ENCODE data around the gene ADGRD1.

ADGRD1 gene

DNA sequence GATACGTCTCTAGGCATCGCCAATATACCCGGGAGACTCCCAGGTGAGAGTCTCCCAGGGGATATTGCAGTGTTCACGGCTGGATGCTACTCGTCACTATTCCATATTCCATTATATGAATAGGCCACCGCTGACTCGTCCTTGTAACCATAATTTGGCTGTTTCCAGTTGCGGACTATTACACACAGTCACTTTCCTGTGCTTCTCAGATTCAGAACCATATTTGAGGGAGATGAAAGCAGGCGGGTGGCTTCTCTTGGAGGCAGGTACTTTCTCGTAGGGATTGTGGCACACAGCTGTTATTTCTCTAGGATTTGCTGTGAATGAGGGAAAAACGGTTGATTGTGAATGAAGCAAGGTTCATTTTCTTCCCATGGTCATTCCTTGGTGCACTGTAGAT lies 73.0 kb downstream of the ADGRD1 start:
- TF ChIP-seq, protein P1, sequence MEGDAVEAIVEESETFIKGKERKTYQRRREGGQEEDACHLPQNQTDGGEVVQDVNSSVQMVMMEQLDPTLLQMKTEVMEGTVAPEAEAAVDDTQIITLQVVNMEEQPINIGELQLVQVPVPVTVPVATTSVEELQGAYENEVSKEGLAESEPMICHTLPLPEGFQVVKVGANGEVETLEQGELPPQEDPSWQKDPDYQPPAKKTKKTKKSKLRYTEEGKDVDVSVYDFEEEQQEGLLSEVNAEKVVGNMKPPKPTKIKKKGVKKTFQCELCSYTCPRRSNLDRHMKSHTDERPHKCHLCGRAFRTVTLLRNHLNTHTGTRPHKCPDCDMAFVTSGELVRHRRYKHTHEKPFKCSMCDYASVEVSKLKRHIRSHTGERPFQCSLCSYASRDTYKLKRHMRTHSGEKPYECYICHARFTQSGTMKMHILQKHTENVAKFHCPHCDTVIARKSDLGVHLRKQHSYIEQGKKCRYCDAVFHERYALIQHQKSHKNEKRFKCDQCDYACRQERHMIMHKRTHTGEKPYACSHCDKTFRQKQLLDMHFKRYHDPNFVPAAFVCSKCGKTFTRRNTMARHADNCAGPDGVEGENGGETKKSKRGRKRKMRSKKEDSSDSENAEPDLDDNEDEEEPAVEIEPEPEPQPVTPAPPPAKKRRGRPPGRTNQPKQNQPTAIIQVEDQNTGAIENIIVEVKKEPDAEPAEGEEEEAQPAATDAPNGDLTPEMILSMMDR (IDR thresholded peaks at IDR 0.05; ENCODE audit: low read depth, low read length): no peak
- DNase-seq (ENCODE audit: extremely low read depth, low read depth): no peak

DNA sequence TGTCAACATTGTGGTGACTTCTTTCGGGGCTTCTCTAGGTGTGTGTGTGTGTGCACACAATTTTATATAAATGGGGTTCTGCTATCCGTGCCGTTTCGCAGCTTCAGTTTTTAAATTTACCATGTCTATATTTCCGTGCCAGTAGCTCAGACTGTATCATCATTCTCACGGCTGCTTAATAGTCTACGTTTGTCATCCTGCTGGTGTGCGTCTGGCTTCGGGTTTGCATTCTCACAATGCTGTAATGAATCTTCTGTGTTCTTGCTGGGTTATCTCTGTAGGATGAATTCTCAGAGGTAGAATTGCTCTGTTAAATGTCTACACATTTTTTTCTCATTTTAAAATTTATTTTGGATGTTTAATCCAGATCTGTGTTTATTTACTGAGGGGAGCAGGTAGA lies 73.6 kb downstream of the ADGRD1 start:
- no peak for DNase-seq (ENCODE audit: extremely low read depth, low read depth)
- TF ChIP-seq, protein P1 (IDR thresholded peaks at IDR 0.05; ENCODE audit: low read depth, low read length): no peak

DNA sequence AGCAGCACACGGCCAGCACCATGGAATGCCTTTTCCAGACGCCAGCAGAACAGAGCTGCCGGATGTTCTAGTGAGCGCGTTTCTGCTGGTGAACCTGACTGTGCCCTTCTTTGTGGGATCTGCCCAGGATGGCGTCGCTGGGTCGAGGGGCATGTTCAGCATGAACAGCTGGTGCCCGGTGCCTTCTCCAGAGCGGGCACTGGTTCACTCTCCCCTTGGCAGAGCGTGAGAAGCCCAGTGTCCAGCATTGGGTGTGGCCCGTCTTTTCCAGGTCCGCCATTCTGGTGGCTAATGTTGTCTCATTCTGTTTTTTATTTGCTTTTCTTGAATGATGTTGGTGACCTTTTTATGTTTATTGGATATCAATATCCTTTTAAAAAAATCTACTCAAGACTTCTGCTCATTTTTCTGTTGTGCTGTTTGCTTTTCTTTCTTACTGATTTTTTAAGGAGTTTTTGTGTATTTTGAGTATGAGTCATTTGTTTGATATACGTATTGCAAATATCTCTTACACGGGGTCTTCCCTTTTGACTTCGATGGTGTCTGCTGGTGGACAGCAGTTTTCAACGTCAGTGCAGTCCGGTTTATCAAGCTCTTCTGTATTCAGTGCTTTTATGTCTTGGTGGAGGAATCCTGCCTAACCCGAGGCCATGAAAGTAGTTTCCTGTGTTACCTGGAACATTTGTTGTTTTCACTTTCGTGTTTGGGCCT lies 74.3 kb downstream of the ADGRD1 start:
- TF ChIP-seq, protein P1 (IDR thresholded peaks at IDR 0.05; ENCODE audit: low read depth, low read length): no peak
- DNase-seq (ENCODE audit: extremely low read depth, low read depth): no peak

DNA sequence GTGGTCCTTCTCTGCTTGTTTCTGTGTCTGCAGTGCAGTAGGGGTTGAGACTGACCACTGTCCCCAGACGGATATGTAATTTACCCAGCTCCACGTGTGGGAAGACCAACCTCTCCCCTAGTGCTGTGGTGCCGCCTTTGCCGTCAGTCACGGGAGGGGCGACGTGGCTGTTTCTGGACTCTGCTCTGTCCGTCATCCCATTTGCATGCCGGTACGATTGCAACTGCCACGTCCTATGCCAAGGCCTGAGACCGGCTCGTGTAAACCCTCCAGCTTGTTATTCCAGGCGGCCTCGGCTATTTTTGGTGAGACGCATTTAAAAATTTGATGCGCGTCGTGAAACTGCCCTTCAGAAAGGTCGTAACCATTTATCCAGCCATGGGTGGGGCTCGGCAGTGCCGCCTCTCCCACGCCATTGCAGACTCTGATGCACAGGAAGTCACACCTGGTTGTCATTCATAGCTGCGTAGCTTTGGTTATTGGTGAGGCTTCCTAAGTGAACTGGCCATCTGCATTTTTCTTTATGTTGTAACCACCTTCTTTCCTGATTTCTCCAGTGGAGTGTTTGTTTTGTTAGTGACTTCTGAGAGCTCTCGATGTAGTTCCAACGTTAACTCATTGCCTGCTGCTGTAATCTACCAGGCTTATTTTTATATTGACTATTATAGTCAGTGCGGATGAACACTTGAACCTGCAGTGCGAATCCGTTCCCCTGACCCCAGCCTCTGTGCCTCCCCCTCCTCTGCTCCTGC lies 75.1 kb downstream of the ADGRD1 start:
- TF ChIP-seq, protein P1 (IDR thresholded peaks at IDR 0.05; ENCODE audit: low read depth, low read length): no peak
- no peak for DNase-seq (ENCODE audit: extremely low read depth, low read depth)

DNA sequence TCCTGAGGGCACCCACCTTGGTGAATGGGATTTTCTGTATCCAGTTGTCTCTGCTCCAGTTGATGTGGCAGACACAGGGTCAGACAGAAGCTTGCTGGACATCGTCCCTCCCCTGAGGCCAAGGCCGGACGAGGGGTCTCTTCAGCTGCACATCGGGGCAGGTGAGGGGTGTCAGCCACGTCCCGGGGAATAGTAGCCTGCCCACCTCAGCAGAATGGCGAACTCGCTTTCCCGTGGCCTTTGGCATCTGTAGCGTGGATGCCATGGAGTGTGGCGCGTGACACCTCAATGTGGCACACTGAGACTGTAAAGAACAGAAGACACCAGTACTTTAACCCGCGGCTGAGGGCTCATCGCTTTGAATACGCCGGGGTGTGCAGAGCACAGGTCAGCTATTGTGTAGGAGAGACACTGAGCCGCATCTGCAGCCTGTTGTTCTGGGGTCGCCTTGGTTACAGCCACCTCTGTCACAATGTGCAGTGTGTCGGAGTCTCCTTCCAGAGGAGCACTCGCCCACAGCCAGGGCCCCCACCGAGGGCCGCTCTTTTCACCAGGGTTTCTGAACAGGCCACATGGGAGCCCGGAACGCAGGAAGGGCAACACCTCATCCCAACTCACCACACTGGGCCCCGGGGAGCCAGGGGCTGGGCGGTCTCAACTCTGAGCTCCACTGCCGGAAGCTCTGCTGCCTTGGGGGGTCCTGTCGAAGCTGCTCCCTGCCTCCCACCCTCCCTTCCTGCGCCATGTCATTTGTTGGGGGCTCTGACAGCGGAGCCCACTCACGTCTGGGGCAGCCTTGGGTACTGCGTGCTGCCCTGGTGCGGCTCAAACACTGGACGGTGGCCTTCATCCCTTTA lies 77.0 kb downstream of the ADGRD1 start:
- TF ChIP-seq, protein P1 (IDR thresholded peaks at IDR 0.05; ENCODE audit: low read depth, low read length): no peak
- no peak for DNase-seq (ENCODE audit: extremely low read depth, low read depth)

DNA sequence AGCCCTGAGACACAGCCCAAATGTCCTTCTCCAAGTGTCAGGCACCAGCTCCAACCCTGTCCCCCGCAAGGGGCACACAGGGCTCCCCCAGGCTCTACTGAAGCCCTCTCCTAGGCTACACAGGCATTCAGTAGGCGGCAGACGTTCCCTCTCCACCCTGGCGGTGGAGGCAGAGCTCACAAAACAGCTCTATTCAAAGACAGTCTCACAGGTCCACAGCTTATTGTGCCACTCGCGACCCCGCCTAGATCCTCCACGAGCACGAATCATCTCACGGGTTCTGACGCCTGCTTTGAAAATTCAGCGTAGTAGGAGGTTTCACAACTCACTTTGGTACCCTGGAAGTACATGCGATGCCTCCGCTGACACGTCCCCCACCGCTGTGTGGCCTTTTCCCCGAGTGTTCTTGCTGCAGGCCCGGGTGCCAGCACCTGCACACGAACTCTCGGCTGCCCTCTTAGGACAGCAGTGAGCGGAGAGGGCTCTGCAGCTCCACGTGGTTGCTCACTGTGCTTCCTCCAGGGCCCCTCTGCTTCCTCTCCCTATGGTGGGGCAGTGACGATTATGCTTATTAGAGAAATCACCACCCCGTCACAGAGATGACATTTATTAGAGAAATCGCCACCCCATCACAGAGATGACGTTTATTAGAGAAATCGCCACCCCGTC lies 78.5 kb downstream of the ADGRD1 start:
- DNase-seq (ENCODE audit: extremely low read depth, low read depth): no peak
- TF ChIP-seq, protein P1 (IDR thresholded peaks at IDR 0.05; ENCODE audit: low read depth, low read length): no peak
